Measurements from ENCODE around the gene ARL14. TPM values are rescaled to one million over a fixed set of nuclear protein-coding genes. Genes with fewer than 3 reads are reported as not detected.
"Not testable (repeated sequence)": the region's sequence is repeated elsewhere in the genome, so short reads cannot be mapped to it uniquely, and the experiment has no call there.

Gene ARL14
- total RNA-seq, 1 donor from 2014 or later = not detected

DNA sequence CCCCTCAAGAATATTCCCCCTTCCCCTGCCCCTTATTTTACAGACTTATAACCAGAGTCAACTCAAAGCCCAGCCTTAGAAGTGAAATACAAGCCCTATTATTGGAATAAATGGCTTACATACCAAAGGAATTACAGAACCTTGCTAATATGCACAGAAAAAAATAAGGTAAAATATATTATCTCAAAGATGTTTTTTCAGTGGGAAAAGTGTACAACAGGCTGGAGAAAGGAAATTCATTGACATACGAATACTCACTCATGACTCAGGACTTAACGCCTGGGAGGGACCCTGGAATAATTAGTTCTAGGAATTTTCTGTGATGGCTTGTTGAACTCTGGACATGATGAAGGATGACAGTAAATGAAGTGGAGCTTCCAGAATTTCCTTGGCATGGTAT lies 27.0 kb downstream of the ARL14 start:
- no peaks in the 10 kb centered on the region for H3K9me3 ChIP-seq
- ATAC-seq (no peak), DNase-seq (no peak)
- TF ChIP-seq, protein P1, sequence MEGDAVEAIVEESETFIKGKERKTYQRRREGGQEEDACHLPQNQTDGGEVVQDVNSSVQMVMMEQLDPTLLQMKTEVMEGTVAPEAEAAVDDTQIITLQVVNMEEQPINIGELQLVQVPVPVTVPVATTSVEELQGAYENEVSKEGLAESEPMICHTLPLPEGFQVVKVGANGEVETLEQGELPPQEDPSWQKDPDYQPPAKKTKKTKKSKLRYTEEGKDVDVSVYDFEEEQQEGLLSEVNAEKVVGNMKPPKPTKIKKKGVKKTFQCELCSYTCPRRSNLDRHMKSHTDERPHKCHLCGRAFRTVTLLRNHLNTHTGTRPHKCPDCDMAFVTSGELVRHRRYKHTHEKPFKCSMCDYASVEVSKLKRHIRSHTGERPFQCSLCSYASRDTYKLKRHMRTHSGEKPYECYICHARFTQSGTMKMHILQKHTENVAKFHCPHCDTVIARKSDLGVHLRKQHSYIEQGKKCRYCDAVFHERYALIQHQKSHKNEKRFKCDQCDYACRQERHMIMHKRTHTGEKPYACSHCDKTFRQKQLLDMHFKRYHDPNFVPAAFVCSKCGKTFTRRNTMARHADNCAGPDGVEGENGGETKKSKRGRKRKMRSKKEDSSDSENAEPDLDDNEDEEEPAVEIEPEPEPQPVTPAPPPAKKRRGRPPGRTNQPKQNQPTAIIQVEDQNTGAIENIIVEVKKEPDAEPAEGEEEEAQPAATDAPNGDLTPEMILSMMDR (IDR thresholded peaks at IDR 0.05) = no peak
- H3K27ac ChIP-seq = no peak overlapping the region
- intact Hi-C loops (cut with DNase I) = no loop called here
- no peak overlapping the region for H3K4me3 ChIP-seq
- H3K27me3 ChIP-seq = peaks cover 5% of the 10 kb centered on the region
- peaks cover 4% of the 10 kb centered on the region for H3K4me1 ChIP-seq
- no peaks in the 10 kb centered on the region for H3K36me3 ChIP-seq

DNA sequence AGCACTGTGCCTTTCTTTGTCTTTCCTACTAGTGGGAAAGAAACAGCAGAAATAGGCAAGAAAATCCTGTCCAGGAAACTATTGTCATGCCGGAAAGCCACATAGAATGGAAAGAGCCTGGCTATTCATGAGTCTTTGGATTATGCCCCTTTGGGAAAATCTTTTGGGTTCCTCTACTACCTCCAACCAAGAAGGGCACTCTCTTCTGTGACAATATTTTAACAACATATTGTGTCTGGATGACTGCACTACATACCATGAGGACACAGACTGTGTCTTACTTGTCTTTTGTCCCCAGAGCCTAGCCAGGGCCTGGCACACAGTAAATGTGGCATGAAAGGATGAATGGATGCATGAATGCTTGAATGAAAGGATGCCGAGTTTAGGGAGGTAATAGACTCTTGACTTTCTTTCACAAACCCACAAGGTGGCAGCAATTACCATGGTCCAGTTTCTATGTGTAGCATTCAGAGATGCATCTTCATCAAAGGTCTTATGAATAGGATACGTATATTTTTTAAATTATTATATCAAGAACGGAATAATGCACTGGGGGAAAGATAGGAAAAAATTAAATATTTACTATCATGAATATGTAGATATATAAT lies 30.3 kb downstream of the ARL14 start:
- TF ChIP-seq, protein P1 (IDR thresholded peaks at IDR 0.05) = peak; percentile 62
- Histone ChIP-seq H3K4me1 (peaks cover 4% of the 10 kb centered on the region), H3K9me3 (no peaks in the 10 kb centered on the region), H3K36me3 (no peaks in the 10 kb centered on the region), H3K27ac (no peak overlapping the region), H3K4me3 (no peak overlapping the region), H3K27me3 (peaks cover 13% of the 10 kb centered on the region)
- ATAC-seq (peak; percentile 76), DNase-seq (no peak)
- intact Hi-C loops (cut with DNase I) = loop anchor here (5.0 kb wide), 1 partner anchor 235 kb away; no protein-coding TSS in a partner anchor

- Histone ChIP-seq H3K27me3 (peaks cover 13% of the 10 kb centered on the region), H3K4me1 (peaks cover 4% of the 10 kb centered on the region), H3K36me3 (no peaks in the 10 kb centered on the region), H3K27ac (no peak overlapping the region), H3K4me3 (no peak overlapping the region), H3K9me3 (no peaks in the 10 kb centered on the region)
- TF ChIP-seq, protein P1 (IDR thresholded peaks at IDR 0.05) = no peak
- intact Hi-C loops (cut with DNase I) = loop anchor here (5.0 kb wide), 1 partner anchor 233 kb away; no protein-coding TSS in a partner anchor
- DNase-seq (no peak), ATAC-seq (no peak)
Measured at GRCh38 chr3:160709477-160710182, 32.7 kb downstream of the ARL14 start.

DNA sequence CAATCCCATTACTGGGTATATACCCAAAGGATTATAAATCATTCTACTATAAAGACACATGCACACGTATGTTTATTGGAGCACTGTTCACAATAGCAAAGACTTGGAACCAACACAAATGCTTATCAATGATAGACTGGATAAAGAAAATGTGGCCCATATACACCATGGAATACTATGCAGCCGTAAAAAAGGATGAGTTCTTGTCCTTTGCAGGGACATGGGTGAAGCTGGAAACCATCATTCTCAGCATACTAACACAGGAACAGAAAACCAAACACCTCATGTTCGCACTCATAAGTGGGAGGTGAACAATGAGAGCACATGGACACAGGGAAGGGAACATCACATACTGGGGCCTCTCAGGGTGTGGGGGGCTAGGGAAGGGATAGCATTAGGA lies 36.2 kb downstream of the ARL14 start:
- H3K36me3 ChIP-seq; DNase-seq; H3K4me3 ChIP-seq; intact Hi-C loops (cut with DNase I); ATAC-seq; H3K4me1 ChIP-seq; H3K27me3 ChIP-seq; H3K9me3 ChIP-seq; H3K27ac ChIP-seq: not testable (repeated sequence)

GRCh38 chr3:160719710-160720109 lies 42.8 kb downstream of the ARL14 start:
- intact Hi-C loops (cut with DNase I) = no loop called here
- Histone ChIP-seq H3K9me3 (no peaks in the 10 kb centered on the region), H3K4me1 (no peaks in the 10 kb centered on the region), H3K4me3 (no peak overlapping the region), H3K36me3 (no peaks in the 10 kb centered on the region), H3K27ac (no peak overlapping the region), H3K27me3 (no peaks in the 10 kb centered on the region)
- no peak for ATAC-seq
- TF ChIP-seq, protein P1 (IDR thresholded peaks at IDR 0.05) = no peak
- DNase-seq = peak; percentile 63

GRCh38 chr3:160720123-160720746 lies 43.3 kb downstream of the ARL14 start:
- no peak overlapping the region for H3K4me3 ChIP-seq
- H3K4me1 ChIP-seq = no peaks in the 10 kb centered on the region
- no peaks in the 10 kb centered on the region for H3K9me3 ChIP-seq
- no peak overlapping the region for H3K27ac ChIP-seq
- intact Hi-C loops (cut with DNase I) = no loop called here
- TF ChIP-seq, protein P1 (IDR thresholded peaks at IDR 0.05) = no peak
- H3K36me3 ChIP-seq = no peaks in the 10 kb centered on the region
- ATAC-seq = peak; percentile 49
- DNase-seq = no peak
- H3K27me3 ChIP-seq = no peaks in the 10 kb centered on the region
